HepG2 (cell line): ENCODE data around the gene CD274. TPM values are rescaled to one million over a fixed set of nuclear protein-coding genes. Genes with fewer than 3 reads are reported as not detected.
"Not testable (repeated sequence)": the region's sequence is repeated elsewhere in the genome, so short reads cannot be mapped to it uniquely, and the experiment has no call there.

Experiments used
- ATAC-seq: fragments of 200-7000 bp; cut with Tn5 transposase; 3 replicates; pipeline ENCODE4 v1.9.1; 2020; ENCODE audit warnings: mild to moderate bottlenecking, moderate library complexity
- BruUV-seq: library from RNA; stranded (reverse); fragments of 400-500 nt; replicated peaks from 2 replicates; lab custom pipeline; 2021; lab: Mats Ljungman, UMichigan
- CTCF ChIA-PET: fragments of 300-600 bp; formaldehyde crosslinking; extraction: SDS; loops from one replicate; lab custom pipeline; 2021; ENCODE audit warnings: low total read pairs, inconsistent platforms, low intra/inter-chr PET ratio; lab: Yijun Ruan, JAX
- POLR2A ChIA-PET: fragments of 350-600 bp; sonication (Branson Sonifier 250); formaldehyde crosslinking; loops from one replicate; lab custom pipeline; 2020; ENCODE audit warnings: antibody characterized with exemption, inconsistent platforms; lab: Yijun Ruan, JAX
- DNase-seq: peaks from one replicate; pipeline ENCODE4 v3.0.0-alpha.2; 2015; ENCODE audit warnings: low spot score
- FAIRE-seq: peaks from 3 replicates; lab custom pipeline; 2011; peaks lifted over from hg19 to GRCh38; lab: Jason Lieb, UNC
- H2AFZ ChIP-seq: one replicate; pipeline ENCODE4 v1.6.1; 2011; ENCODE audit warnings: low read length, inconsistent platforms
- H3K27ac ChIP-seq: fragments of 300-600 bp; 3 replicates; pipeline ENCODE4 v1.8.0; 2011; ENCODE audit warnings: mixed run types, mild to moderate bottlenecking, mixed read lengths, low read length, inconsistent platforms; ENCODE audit not compliant: insufficient read depth; ENCODE audit errors: extremely low read length
- H3K27me3 ChIP-seq, 2 experiments: fragments of 200-600 bp in 1 of 2; 2 replicates in 1 of 2; 3 replicates in 1 of 2; pipeline versions ENCODE4 v1.6.0 to v1.8.0; 2011; ENCODE audit warnings: low read length in 2 of 2, mild to moderate bottlenecking in 2 of 2, moderate library complexity in 2 of 2, inconsistent platforms in 1 of 2; ENCODE audit not compliant: insufficient read depth in 2 of 2, control insufficient read depth in 1 of 2
- H3K36me3 ChIP-seq, 2 experiments: fragments of 200-600 bp in 1 of 2; replicated peaks in 1 of 2; 2 replicates in 1 of 2; 3 replicates in 1 of 2; pipeline versions ENCODE4 v1.5.1 to v1.8.0; 2011; ENCODE audit warnings: low read length in 2 of 2, inconsistent platforms in 1 of 2; ENCODE audit not compliant: insufficient read depth in 2 of 2, control insufficient read depth in 1 of 2
- H3K4me1 ChIP-seq: 2 replicates; pipeline ENCODE4 v1.5.1; 2012; ENCODE audit warnings: low read length, inconsistent platforms; ENCODE audit not compliant: insufficient read depth
- H3K4me2 ChIP-seq: 2 replicates; pipeline ENCODE4 v1.6.0; 2011; ENCODE audit warnings: low read depth, low read length, inconsistent platforms
- H3K4me3 ChIP-seq, 3 experiments: fragments of 200-600 bp in 1 of 3; sonication (generic), shearing (Covaris generic) in 1 of 3; replicated peaks in 1 of 3; 2 replicates each; pipeline ENCODE4 v1.5.1; 2011 to 2016; ENCODE audit warnings: low read length in 3 of 3, inconsistent platforms in 2 of 3, low read depth in 2 of 3, mild to moderate bottlenecking in 2 of 3, control low read depth in 1 of 3, mixed read lengths in 1 of 3; ENCODE audit not compliant: insufficient read depth in 1 of 3
- H3K79me2 ChIP-seq: one replicate; pipeline ENCODE4 v1.6.1; 2011; ENCODE audit warnings: low read length, inconsistent platforms; ENCODE audit not compliant: insufficient read depth
- H3K9ac ChIP-seq: 2 replicates; pipeline ENCODE4 v1.6.0; 2011; ENCODE audit warnings: mild to moderate bottlenecking, low read depth, low read length, inconsistent platforms; ENCODE audit not compliant: insufficient read depth
- H3K9me3 ChIP-seq: 2 replicates; pipeline ENCODE4 v1.5.1; 2012; ENCODE audit warnings: mild to moderate bottlenecking, low read length
- H4K20me1 ChIP-seq: 2 replicates; pipeline ENCODE4 v1.6.0; 2011; ENCODE audit warnings: inconsistent platforms, mild to moderate bottlenecking, low read length, moderate library complexity; ENCODE audit not compliant: insufficient read depth
- DNMT1 ChIP-seq: sonication (generic); formaldehyde crosslinking; IDR thresholded peaks from 2 replicates; pipeline ENCODE4 v1.5.1; 2020; ENCODE audit warnings: mild to moderate bottlenecking, missing genetic modification reagents
- HOXA5 ChIP-seq: sonication (generic); formaldehyde crosslinking; IDR thresholded peaks from 2 replicates; pipeline ENCODE4 v1.4.0; 2020; ENCODE audit warnings: missing genetic modification reagents
- HOXD1 ChIP-seq: sonication (generic); formaldehyde crosslinking; IDR thresholded peaks from 2 replicates; pipeline ENCODE4 v1.5.0; 2020; ENCODE audit warnings: missing genetic modification reagents
- PHF5A ChIP-seq: IDR thresholded peaks from one replicate; pipeline ENCODE4 v1.6.1; 2018; ENCODE audit warnings: low read depth, missing genetic modification reagents; ENCODE audit not compliant: unreplicated experiment
- ZNF367 ChIP-seq: sonication (generic); formaldehyde crosslinking; IDR thresholded peaks from 2 replicates; pipeline ENCODE4 v1.4.0; 2020; ENCODE audit warnings: missing genetic modification reagents, borderline replicate concordance
- ZNF547 ChIP-seq: sonication (generic); formaldehyde crosslinking; IDR thresholded peaks from 2 replicates; pipeline ENCODE4 v1.5.1; 2020; ENCODE audit warnings: mild to moderate bottlenecking, missing genetic modification reagents
- WGBS: methylation state at CpG from one replicate; pipeline ENCODE4 v1.1.6; 2017; ENCODE audit warnings: low lambda C conversion rate; 5-methylcytosine and 5-hydroxymethylcytosine counted together
- in situ Hi-C: cut with HindIII; loops from 2 replicates; pipeline ENCODE4 v1.10.0; 2017; ENCODE audit warnings: low pct_unique_long_range_greater_than_20kb; ENCODE audit not compliant: extremely low pct_ligation_motif_present
- intact Hi-C: fragments of 100-400 bp; cut with micrococcal nuclease; formaldehyde crosslinking; loops from one replicate; pipeline ENCODE4 v1.10.0; 2022; ENCODE audit not compliant: unreplicated experiment
- polyA plus RNA-seq, 8 experiments: library from polyadenylated mRNA; depleted of rRNA in 3 of 8; stranded (reverse) in 7 of 8; unstranded in 1 of 8; fragments of >200 nt; fragmentation: Illumina TruSeq in 4 of 8; extraction: Trizol in 4 of 8; gene quantifications; 2 replicates each; pipeline versions ENCODE4 v1.2.1 to v1.2.3, GENCODE V29; 2011 to 2016; ENCODE audit warnings: low read depth in 4 of 8, missing spikeins in 1 of 8, mixed read lengths in 1 of 8; ENCODE audit not compliant: insufficient read depth in 1 of 8
- total RNA-seq, 5 experiments: library from RNA; depleted of rRNA; stranded (reverse); fragments of >200 nt; fragmentation: Illumina TruSeq; extraction: Trizol; gene quantifications; 2 replicates each; pipeline ENCODE4 v1.2.3, GENCODE V29; 2016; ENCODE audit warnings: low read depth in 1 of 5
- TF ChIP-seq, protein P1 (sequence below): sonication (generic); formaldehyde crosslinking; IDR thresholded peaks from 2 replicates; pipeline ENCODE4 v1.5.0; 2020; ENCODE audit warnings: missing genetic modification reagents
- TF ChIP-seq, protein P2 (sequence below): sonication (generic); formaldehyde crosslinking; IDR thresholded peaks from 2 replicates; pipeline ENCODE4 v1.5.0; 2020; ENCODE audit warnings: mild to moderate bottlenecking, missing genetic modification reagents
- TF ChIP-seq, protein P3 (sequence below): sonication (generic); formaldehyde crosslinking; conservative IDR thresholded peaks from 2 replicates; pipeline ENCODE4 v1.4.0; 2020; ENCODE audit warnings: missing genetic modification reagents

CD274 gene
- total and polyA plus RNA-seq, 2 of the 13 experiments (the other 11 are each of a cell fraction or from before 2014, with no cell fraction given) = 0.17 to 0.49 TPM

DNA sequence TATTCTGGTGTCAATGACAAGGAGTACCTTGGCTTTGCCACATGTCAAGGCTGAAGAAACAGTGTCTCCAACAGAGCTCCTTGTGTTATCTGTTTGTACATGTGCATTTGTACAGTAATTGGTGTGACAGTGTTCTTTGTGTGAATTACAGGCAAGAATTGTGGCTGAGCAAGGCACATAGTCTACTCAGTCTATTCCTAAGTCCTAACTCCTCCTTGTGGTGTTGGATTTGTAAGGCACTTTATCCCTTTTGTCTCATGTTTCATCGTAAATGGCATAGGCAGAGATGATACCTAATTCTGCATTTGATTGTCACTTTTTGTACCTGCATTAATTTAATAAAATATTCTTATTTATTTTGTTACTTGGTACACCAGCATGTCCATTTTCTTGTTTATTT, 19.8 kb downstream of the CD274 start:
- ATAC-seq (no peak), DNase-seq (no peak), FAIRE-seq (no peak)
- Histone ChIP-seq H3K4me2 (no peak overlapping the region), H3K36me3 (no peaks in the 10 kb centered on the region), H3K27me3 (0 out of 5 replicates have a peak, but pooled peaks cover 0 to 3% of the 10 kb centered on the region in 2 experiments), H3K4me1 (no peaks in the 10 kb centered on the region), H3K79me2 (no peaks in the 10 kb centered on the region), H2AFZ (no peak overlapping the region), H4K20me1 (no peaks in the 10 kb centered on the region), H3K27ac (no peak overlapping the region), H3K4me3 (no peak overlapping the region), H3K9ac (no peak overlapping the region), H3K9me3 (no peaks in the 10 kb centered on the region)
- POLR2A ChIA-PET = no interaction called here
- intact Hi-C loops (no loop called here), in situ Hi-C loops (no loop called here)
- WGBS = 4% methylated on average over 1 of the region's 1 CpG
- CTCF ChIA-PET = no interaction called here
- BruUV-seq = no TSS peak
- TF ChIP-seq, protein P1, sequence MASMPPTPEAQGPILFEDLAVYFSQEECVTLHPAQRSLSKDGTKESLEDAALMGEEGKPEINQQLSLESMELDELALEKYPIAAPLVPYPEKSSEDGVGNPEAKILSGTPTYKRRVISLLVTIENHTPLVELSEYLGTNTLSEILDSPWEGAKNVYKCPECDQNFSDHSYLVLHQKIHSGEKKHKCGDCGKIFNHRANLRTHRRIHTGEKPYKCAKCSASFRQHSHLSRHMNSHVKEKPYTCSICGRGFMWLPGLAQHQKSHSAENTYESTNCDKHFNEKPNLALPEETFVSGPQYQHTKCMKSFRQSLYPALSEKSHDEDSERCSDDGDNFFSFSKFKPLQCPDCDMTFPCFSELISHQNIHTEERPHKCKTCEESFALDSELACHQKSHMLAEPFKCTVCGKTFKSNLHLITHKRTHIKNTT (CRISPR knock-in tag) = no peak

DNA sequence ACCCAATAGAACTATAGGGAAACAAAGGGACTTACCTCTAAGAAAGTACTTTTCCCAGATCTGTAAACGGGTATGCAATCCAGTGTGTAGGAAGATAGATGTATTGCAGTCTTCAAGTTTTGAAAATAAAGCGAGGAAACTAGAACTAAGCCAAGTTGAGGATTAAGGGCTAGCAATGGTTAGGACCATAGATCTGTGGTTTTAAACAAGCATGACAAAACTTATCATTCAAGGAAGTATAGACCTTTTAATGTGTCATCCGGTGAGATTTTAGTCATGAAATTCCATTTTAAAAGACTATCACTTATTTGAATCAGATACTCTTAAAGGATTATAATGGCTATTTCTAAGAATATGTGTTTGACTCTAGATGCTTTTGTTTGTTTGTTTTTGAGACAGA, 20.5 kb downstream of the CD274 start:
- FAIRE-seq = no peak
- intact Hi-C loops = no loop called here

DNA sequence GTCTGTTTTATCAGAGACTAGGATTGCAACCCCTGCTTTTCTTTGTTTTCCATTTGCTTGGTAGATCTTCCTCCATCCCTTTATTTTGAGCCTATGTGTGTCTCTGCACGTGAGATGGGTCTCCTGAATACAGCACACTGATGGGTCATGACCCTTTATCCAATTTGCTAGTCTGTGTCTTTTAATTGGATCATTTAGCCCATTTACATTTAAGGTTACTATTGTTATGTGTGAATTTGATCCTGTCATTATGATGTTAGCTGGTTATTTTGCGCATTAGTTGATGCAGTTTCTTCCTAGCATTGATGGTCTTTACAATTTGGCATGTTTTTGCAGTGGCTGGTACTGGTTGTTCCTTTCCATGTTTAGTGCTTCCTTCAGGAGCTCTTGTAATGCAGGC, 25.3 kb downstream of the CD274 start:
- H3K4me3 ChIP-seq, intact Hi-C loops, H3K79me2 ChIP-seq, H3K9me3 ChIP-seq, H2AFZ ChIP-seq, H3K27me3 ChIP-seq, H3K4me2 ChIP-seq, H3K4me1 ChIP-seq, FAIRE-seq, BruUV-seq, H3K27ac ChIP-seq, H3K36me3 ChIP-seq, CTCF ChIA-PET, H3K9ac ChIP-seq, POLR2A ChIA-PET, ATAC-seq, H4K20me1 ChIP-seq, DNase-seq, in situ Hi-C loops: not testable (repeated sequence)
- WGBS = 19% methylated on average over 2 of the region's 2 CpGs

More for the DNA sequence above, 20.5 kb downstream of the CD274 start:
- ChIA-PET CTCF (no interaction called here), POLR2A (no interaction called here)
- Histone ChIP-seq H3K4me1 (no peaks in the 10 kb centered on the region), H3K9me3 (no peaks in the 10 kb centered on the region), H3K4me3 (no peak overlapping the region), H3K79me2 (no peaks in the 10 kb centered on the region), H3K4me2 (no peak overlapping the region), H3K27ac (no peak overlapping the region), H3K9ac (no peak overlapping the region), H3K36me3 (no peaks in the 10 kb centered on the region), H3K27me3 (0 out of 5 replicates have a peak, but pooled peaks cover 0 to 3% of the 10 kb centered on the region in 2 experiments), H2AFZ (no peak overlapping the region), H4K20me1 (no peaks in the 10 kb centered on the region)
- no peak for TF ChIP-seq HOXA5 (CRISPR knock-in tag)
- no peak for TF ChIP-seq ZNF547 (CRISPR knock-in tag)
- no peak for TF ChIP-seq ZNF367 (CRISPR knock-in tag)
- no peak for TF ChIP-seq PHF5A (CRISPR knock-in tag)
- TF ChIP-seq DNMT1 (CRISPR knock-in tag) = no peak
- TF ChIP-seq HOXD1 = no peak
- TF ChIP-seq, protein P2, sequence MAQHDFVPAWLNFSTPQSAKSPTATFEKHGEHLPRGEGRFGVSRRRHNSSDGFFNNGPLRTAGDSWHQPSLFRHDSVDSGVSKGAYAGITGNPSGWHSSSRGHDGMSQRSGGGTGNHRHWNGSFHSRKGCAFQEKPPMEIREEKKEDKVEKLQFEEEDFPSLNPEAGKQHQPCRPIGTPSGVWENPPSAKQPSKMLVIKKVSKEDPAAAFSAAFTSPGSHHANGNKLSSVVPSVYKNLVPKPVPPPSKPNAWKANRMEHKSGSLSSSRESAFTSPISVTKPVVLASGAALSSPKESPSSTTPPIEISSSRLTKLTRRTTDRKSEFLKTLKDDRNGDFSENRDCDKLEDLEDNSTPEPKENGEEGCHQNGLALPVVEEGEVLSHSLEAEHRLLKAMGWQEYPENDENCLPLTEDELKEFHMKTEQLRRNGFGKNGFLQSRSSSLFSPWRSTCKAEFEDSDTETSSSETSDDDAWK = no peak
- TF ChIP-seq, protein P3, sequence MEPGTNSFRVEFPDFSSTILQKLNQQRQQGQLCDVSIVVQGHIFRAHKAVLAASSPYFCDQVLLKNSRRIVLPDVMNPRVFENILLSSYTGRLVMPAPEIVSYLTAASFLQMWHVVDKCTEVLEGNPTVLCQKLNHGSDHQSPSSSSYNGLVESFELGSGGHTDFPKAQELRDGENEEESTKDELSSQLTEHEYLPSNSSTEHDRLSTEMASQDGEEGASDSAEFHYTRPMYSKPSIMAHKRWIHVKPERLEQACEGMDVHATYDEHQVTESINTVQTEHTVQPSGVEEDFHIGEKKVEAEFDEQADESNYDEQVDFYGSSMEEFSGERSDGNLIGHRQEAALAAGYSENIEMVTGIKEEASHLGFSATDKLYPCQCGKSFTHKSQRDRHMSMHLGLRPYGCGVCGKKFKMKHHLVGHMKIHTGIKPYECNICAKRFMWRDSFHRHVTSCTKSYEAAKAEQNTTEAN (CRISPR knock-in tag) = no peak
- WGBS = 31% methylated on average over 3 of the region's 3 CpGs
- ATAC-seq = no peak
- BruUV-seq = no TSS peak
- in situ Hi-C loops = no loop called here
- no peak for DNase-seq
